Activated T-cell treated with anti-CD3 and anti-CD28 coated beads for 4 hours (primary cell): ENCODE data around the gene HIBADH.

Source experiments
- DNase-seq: peaks from one replicate; pipeline ENCODE4 v3.0.0-alpha.2; 2020

Gene HIBADH

DNA sequence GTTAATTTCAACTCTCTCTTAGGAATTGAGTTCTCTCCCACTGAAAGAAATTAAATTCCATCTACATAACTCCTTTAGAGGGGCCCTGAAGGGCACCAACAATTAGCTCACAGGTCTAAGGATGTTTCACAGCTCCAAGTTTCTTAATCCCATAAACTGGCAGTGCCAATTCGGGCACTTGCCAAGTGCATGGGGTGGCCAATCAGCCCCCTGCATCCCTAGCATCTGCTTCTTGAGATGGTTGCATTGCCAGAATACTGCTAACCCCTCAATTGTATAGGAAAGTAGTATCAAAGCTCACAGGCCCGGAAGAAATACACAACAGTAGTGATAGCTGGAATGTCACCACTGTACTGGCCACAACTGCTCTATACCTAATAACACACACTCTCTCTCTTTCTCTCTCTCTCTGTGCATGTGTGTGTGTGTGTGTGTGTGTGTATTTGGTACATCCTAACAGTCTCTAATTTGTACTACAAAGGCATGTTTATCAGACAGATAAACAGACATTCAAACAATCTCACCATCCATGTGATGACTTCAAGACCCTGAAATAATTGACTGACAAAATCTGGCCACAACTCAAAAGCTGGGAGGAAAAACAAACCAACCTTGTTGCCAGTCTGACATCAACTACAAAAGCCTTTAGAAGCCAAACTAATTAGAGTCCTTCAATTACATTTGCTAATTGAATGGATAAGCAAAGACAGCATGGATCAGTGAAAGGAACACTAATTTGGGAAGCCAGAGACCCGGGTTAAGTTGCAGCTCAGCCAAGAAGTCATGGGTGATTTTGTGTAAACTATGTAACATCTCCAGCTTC lies 27.8 kb downstream of the HIBADH start:
- no peak for DNase-seq

DNA sequence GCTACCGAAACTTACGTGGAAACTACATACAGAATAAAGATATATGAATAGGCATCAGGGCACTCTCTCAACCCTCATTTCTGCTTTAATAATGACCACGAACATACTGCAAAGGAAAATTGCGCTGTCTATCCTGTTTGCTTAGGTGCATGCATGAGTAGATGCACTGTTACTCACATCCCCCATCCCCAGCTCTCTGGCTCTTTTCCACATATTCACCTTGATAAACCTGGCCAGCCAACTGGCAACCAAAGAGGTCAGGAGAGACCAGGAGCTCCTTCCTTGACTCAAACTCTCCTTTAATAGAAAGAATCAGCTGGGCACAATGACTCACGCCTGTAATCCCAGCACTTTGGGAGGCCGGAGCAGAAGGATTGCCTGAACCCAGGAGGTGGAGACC lies 29.6 kb downstream of the HIBADH start:
- no peak for DNase-seq

DNA sequence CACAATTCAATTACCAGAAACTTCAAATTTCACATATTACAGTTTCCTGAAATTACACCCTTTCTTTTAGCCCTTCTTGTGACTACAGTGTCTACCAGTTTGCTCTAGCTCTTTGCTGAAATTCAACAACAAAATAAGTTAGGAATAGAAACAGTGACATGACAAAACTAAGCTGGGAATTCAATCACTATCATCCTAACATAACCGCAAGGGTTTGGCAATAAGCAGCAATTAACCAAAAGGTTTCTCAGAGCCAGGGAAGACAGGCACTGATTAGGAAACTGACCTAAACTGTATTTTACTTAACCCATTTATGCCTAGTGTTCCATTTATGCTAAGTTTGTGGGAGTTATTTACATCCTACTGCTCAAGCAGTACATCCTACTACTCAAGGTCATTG lies 31.3 kb downstream of the HIBADH start:
- no peak for DNase-seq

DNA sequence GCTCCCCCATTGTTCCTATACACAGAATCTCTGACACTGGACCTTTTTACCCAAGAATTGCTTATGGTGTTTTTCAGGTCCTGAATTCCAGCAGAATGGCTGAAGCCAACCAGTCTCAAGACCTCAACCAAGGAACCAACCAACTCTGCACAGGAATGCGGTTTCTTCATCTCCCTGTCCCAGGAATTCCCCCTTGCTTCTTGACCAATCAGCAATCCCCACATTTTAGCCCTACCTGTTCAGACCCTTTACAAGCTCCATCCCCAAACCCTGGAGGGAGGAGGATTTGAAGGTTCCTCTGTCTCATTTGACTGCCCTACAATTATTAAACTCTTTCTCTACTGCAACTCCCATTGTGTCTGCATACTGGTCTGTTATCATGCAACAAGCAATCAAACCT lies 35.5 kb downstream of the HIBADH start:
- DNase-seq: no peak

- DNase-seq: no peak
Measured at GRCh38 chr7:27619492-27619891, 43.2 kb downstream of the HIBADH start.

- no peak for DNase-seq
Measured at GRCh38 chr7:27617651-27618381, 44.9 kb downstream of the HIBADH start.

DNA sequence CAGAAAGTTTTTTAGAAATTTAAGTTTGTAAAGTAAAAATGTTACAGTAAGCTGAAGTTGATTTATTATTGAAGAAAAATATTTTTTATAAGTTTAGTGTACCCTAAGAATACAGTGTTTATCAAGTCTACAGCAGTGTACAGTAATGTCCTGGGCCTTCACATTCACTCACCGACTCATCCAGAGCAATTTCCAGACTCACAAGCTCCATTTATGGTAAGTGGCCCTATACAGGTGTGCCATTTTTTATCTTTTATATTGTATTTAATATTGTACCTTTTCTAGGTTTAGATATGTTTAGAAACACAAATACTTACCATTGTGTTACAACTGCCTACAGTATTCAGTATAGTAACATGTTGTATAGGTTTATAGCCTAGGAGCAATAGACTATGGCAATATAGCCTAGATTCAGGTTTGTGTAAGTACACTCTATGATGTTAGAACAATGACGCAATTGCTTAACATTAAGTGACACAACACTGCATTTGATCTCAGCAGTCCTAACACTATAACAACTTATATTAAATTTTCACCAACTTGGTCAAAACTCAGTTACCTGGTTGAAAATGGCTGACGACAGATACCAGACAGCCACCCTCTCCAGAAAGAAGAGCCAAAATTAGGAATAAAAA lies 45.7 kb downstream of the HIBADH start:
- DNase-seq: no peak

DNA sequence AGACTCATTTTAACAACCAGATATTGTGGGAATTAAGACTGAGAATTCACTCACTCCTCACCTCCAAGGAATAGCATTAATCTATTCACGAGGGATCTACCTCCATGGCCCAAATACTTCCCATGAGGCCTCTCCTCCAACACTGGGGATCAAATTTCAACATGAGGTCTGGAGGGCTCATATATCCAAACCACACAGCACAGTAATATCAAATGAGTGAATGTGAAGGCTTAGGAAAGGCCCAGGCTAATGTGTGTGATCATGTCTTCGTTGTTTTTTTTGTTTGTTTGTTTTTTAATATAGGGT lies 46.5 kb downstream of the HIBADH start:
- DNase-seq: no peak

DNA sequence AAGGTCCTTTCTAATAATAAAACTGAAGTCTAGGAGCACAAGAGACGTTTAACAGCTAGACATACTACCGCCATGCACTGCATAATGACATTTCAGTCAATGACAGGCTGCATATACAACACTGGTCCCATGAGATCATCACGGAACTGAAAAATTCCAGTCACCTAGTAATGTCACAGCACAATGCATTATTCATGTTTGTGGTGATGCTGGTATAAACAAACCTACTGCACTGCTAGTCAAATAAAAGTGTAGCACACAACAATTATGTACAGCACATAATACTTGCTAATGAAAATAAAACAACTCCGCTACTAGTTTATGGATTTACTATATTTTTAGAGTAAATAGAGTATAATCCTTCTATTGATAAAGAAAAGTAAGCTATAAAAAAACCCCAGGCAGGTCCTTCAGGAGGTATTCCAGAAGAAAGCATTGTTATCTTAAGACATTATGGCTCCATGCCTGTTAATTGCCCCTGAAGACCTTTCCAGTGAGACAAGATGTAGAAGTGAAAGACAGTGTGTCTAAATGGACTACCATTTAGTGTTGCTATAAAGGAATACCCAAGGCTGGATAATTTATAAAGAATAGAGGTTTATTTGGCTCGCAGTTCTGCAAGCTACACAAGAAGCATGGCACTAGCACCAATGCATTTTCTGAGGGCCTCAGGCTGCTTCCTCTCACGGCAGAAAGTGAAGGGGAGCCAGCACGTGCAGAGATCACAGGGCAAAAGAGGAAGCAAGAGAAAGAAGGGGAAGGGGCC lies 47.1 kb downstream of the HIBADH start:
- no peak for DNase-seq

DNA sequence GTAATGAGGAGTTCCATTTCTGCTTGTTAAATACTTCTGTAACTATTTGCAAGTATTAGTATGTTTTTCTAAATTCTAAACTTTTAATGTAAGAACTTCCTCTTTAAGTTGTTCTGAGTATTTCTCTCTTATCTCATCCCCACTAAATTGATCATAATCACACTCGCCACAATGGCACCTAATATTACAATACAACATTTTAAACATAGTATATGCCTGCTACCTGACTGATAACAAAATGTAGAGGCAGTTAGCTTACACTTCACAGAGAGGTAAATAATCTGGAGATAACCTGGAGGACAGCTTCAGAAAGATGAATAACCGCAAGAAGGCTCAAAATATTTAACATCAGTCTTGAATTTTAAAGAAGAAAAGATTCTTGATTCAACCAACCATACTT lies 48.6 kb downstream of the HIBADH start:
- DNase-seq: no peak

DNA sequence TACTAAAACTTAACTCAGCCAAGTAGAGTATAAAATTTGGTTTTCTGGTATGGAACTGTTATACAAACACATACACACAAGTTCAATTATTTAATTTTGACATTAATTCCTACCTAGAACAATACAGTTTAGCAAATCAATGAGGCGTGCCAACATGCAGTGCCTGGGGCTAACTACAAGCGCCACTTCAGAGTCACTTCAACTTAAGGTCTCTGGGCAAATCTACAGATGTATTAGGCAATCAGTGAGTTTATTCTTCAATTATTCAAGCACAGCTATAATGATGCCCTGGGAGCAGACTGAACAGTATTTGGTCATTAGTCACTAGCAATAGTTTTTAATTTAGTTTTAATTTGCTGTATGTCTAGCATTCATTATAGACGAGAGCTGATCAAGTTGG lies 51.6 kb downstream of the HIBADH start:
- DNase-seq: no peak

- no peak for DNase-seq
Measured at GRCh38 chr7:27608776-27609495, 53.7 kb downstream of the HIBADH start.

DNA sequence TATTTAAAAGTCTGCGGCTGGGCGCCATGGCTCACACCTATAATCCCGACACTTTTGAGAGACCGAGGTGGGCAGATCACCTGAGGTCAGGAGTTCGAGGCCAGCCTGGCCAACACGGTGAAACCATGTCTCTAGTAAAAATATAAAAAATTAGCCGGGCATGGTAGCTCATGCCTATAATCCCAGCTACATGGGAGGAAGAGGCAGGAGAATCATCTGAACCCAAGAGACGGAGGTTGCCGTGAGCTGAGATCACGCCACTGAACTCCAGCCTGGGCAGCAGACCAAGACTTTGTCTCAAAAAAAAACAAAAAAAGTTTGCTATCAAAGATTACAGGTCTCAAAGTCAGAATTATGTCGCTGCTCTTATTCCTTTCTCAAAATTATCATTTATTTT lies 55.5 kb downstream of the HIBADH start:
- DNase-seq: no peak

DNA sequence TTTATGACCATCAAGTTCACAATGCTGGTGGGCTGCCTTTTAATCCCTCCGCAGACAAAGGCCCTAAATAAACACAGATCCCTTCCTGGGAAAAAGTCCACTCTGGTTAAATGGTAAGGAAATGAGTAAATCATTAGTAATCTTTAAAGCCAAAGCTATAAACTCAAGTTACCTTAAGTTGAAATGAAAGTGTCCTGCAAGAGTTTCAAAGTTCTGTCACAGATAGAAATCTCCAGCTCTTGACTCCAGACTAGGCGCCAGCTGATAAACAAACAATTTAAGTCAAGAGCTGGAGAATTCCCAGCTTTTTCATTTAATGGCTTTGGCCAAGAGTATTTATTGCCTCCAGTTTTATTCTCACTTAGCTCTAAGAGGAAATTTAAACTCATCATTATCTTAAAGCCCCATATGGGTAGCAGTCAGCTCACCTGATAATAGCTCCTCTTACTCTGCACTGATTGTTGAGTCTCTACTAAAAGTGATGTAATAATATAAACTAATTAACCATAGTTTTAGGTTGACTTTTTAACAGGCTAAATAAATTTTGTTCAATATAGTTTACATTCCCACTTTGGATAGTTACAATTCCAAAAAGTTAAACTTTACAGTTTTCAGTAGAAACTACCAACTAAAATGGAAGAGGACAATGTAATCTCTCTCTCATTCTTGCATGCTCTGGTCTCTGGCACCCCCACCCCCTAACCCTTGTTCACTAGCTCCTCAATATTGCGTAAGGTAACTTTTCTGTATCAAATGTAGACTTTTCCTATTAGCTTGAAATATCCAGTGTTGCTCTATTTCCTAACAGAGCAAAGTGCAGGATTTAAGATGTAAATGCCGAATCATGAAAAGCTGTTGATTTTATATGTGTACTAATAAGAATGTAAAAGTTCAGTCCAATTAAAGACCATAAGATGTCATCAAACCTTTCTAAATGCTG lies 56.1 kb downstream of the HIBADH start:
- DNase-seq: no peak

GRCh38 chr7:27605689-27606269 lies 56.9 kb downstream of the HIBADH start:
- no peak for DNase-seq

DNA sequence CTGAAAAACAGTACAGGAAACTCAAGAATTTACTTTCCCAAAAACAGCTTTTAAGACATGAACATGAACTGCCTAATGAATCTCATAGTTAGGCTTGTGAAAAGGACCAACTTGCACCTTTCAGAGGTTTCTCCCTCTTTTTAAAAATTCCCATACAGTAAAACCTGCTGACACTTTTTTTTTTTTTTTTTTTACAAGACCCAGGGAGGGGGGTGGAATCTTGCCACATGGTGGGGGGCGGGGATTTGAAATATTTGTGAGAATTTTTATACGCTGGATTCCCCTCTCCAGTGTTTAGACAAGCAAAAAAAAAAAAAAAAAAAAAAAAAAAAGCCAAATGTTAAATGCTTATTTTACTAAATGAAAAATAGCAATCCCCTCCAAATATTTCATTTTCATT lies 57.4 kb downstream of the HIBADH start:
- no peak for DNase-seq

- no peak for DNase-seq
Measured at GRCh38 chr7:27603813-27604212, 58.9 kb downstream of the HIBADH start.

- no peak for DNase-seq
Measured at GRCh38 chr7:27602766-27603165, 59.9 kb downstream of the HIBADH start.

GRCh38 chr7:27601217-27601616 lies 61.5 kb downstream of the HIBADH start:
- no peak for DNase-seq

GRCh38 chr7:27600247-27600646 lies 62.4 kb downstream of the HIBADH start:
- DNase-seq: no peak

- DNase-seq: no peak
Measured at GRCh38 chr7:27595009-27595408, 67.7 kb downstream of the HIBADH start.
